Limb (tissue), 2 donors: Measurements from ENCODE around the gene OR51G1.
"Not testable (repeated sequence)": the region's sequence is repeated elsewhere in the genome, so short reads cannot be mapped to it uniquely, and the experiment has no call there.

Experiments
- DNase-seq, 2 donors: peaks; one replicate each; pipeline ENCODE4 v3.0.0-alpha.2; 2016; ENCODE audit errors: extremely low spot score in 2 of 2

The OR51G1 gene

DNA sequence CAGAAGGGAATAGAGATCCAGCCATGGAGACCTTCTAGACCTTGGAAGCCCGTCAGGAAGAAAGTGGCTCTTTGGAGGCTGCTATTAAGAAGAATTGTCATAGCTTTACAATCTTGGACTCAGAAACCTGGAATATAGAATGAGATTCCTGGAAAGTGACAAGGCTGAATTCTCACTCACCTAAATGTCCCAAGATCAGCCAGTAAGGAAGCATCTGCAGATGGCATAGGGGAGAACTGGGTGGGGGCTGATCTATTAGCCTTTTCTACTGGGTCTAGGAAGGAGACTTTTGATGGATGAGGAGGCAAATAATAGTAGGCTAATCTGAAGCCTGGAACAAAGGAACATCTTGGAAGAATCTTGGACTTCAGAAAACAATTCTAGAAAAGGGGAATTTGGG is at the start of gene OR51G1:
OR51G1 (minus strand) TSS at position 101 of the 400 bp plus-strand sequence; CDS start at position 101, 0 bp downstream.
- DNase-seq, result no peak

DNA sequence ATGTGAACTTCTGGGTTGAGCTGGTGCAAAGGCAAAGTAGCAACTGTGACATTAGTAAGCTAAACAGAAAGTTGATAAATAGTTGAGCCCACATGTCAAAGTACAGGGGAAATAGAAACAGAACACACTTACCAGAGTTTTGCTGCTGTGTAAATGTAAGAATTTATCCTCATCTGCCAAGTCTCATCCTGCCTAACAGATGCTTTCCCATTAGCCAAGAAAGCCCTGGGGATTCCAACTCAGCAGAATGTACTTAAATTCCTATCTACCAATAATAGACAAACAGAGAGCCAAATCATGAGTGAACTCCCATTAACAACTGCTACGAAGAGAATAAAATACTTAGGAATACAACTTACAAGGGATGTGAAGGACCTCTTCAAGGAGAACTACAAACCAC is 38.7 kb upstream of the OR51G1 start:
- DNase-seq, result peak in 1 of 2 donors; percentile 17

DNA sequence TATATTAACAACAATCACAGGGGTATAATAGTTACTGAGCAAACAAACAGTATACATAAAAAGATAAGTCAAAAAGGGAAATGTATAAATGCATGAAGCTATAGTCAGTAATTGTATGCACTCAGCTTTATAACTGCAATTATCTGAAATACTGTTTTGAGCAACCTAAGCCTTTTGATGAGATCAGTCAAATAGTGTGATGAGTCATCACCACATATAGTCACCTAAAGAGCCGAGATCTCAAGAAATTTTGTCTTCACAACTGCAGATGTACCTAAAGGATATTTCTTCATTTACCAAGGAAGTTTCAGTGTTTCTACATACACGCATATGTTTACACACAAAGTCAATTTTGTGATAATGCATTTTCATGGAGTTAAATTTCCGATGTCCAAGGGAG is 36.7 kb upstream of the OR51G1 start:
- DNase-seq, result no peak

DNA sequence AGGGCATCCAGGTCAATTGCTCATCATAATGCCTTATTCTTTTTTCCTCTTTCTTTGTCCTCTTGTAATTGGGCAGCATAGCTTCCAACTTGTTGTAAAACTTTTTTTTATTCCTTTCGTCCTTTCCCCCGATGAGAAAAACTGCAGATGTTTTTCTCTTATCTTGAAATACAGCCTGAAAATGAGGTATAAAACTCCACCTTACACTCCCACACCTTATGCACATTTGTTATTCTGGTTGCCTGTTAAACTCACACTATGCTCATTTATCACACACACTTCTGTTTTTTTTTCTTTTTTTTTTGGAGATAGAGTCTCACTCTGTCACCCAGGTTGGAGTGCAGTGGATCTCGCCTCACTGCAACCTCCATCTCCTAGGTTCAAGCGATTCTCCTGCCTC is 33.3 kb upstream of the OR51G1 start:
- no peak for DNase-seq

DNA sequence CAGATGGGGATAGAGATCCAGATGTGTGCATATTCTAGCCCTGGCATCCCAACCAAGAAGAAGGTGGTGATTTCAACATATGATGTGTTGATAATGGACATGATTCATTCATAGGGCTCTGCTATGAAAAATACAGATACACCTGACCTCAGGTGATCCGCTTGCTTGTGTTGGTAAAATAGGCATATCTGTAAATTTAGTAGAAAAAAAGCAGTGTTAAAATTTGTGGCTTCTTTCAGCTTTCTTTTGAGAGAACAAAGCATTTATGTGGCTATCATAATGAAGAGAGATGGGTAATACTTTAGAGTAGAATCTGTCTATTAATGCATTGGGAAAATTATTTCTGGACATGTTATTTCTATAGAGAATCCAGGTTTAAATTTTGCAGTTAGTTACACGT is 31.5 kb upstream of the OR51G1 start, which contains the start of gene OR51A2:
OR51A2 (minus strand) TSS at position 101 of the 400 bp plus-strand sequence; CDS start at position 101, 0 bp downstream.
- DNase-seq, result not testable (repeated sequence)

GRCh38 chr11:4947505-4947904 is 23.4 kb upstream of the OR51G1 start, which contains the start of gene OR51A4:
Gene OR51A4 (minus strand): TSS chr11:4947605. CDS start chr11:4947100, 505 bp downstream.
- DNase-seq, result no peak

- no peak for DNase-seq
These were observed 12.6 kb upstream of the OR51G1 start for GRCh38 chr11:4936745-4937144.

- DNase-seq, result no peak
These were observed 8.6 kb upstream of the OR51G1 start for GRCh38 chr11:4932751-4933150.

DNA sequence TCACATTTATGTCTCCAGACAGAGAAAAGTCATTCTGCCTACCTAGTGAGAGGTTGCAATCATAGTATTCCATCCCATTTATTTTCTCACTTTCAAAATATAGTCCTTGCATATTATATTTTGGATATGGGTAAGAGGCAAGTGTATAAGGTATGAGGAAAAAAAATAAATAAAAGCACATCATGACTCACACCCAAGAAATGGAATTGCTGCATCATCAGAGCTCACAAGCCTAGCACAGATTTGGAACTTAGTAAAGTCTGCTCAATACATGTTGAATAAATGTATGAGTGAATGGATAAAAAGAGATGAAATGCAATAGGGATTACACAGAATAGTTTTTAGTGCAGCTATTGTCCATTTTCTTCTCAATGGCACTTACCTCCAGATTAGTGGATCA is 2.5 kb upstream of the OR51G1 start:
- no peak for DNase-seq

GRCh38 chr11:4922304-4922703 is 1.8 kb downstream of the OR51G1 start:
- DNase-seq, result no peak

DNA sequence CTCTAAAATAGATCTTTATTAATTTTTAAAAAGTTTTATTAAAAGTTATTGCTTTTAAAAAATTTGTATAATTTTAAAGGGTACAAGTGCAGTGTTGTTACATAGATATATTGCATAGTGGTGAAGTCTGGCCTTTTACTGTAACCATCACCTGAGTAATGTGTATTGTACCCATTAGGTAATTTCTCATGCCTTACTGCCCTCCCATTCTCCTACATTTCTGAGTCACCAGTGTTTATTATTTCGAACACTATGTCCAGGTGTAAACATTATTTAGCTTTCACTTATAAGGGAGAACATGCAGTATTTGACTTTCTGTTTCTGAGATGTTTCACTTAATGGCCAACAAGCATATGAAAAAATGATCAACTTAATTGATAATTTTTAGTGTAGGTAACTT is 2.3 kb downstream of the OR51G1 start:
- no peak for DNase-seq

GRCh38 chr11:4919250-4919649 is 4.9 kb downstream of the OR51G1 start, which contains the start of gene OR51G2:
Gene OR51G2 (minus strand): TSS chr11:4919350. CDS start chr11:4915663, 3,687 bp downstream.
- DNase-seq, result no peak

GRCh38 chr11:4916581-4916980 is 7.6 kb downstream of the OR51G1 start:
- no peak for DNase-seq

DNA sequence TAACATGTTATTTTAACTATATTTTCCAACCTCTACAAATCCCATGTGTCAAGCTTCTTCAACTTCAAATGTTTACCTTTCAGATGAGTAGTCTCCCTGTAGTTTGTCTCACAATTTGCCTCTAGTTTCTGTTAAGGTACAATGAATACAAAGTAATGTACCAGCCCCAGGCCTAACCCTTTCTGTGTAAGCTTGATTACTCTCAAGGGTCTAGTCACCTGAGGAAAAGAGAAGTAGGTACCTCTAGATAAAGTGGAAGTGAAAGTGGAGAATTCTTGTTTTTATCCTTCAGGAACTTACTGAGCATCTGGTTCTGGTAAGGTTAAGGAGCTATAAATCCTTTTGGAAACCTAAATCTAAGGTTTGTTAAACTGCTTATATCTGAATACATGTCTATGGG is 20.7 kb downstream of the OR51G1 start, which contains the start of gene OR51A7:
OR51A7 (plus strand) TSS at position 300 of the 400 bp plus-strand sequence. CDS start 3,587 bp downstream, outside the sequence.
- DNase-seq, result no peak

DNA sequence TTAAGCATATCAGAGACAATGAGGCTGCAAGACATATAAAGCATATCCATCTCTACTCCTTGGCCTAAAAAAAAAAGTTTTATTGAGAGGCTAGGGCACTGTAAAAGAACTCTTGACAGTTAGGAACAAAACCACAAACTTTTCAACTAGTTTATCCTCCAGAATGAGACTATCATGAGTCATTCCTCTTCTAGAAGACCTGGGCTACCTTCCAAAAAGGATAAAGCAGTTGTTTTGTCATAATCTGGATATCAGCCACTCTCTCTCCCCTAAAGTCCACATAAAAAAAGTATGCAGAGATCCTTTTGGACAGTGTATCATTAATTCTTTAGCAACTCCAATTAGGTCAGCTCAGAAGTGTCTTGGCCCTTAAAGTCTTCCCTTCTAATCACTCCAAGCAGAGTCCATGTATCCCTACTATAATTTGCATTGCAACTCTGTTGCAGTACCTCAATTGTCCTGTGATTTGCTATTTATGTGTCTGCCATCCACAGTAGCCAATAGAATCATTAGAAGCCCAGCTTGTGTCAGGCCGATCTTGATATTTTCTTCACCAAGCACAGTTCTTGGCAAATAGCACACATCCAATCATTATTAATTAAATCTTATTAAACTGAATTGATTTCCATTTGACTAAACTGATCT is 32.0 kb downstream of the OR51G1 start:
- peak in 1 of 2 donors; percentile 19 for DNase-seq

GRCh38 chr11:4890279-4890678 is 33.9 kb downstream of the OR51G1 start:
- DNase-seq, result no peak

GRCh38 chr11:4887591-4887990 is 36.5 kb downstream of the OR51G1 start:
- DNase-seq, result no peak

DNA sequence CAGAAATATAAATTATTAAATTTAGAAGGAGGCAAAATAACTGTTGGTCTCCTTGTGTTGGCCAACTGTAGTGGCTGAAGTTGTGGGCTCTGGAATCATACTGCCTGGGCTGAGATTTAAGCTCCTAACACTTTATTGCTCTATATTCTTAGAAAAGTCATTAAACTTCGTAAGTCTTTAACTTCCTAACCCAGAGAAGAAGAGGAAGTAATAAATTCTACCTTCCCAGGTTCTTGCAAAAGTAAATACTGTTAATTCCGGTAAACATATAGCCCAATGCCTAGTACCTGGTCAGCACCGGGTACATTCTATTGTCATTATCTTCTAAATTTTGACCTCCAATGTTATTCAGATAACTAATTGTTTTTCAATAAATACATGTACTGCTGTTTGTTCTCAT is 38.0 kb downstream of the OR51G1 start:
- DNase-seq, result no peak

DNA sequence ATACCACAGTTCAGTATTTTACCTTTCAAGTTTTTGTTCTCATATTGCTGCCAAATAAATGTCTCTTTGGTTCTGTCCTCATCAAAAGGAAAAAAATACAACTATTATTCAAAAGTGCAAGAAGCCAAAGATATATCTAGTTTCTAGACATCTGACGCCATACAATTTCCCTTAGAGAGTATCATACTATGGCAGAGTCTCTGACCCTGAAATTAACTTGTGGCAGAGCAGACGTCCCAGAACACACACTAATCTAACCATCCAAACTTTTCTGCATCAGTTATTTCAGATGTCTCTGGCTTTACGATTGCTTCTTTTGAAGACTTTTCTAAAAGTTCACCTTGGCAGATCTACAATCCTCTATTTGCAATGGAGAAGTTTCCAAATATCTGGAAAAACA is 39.8 kb downstream of the OR51G1 start:
- DNase-seq, result peak in 1 of 2 donors; percentile 44

DNA sequence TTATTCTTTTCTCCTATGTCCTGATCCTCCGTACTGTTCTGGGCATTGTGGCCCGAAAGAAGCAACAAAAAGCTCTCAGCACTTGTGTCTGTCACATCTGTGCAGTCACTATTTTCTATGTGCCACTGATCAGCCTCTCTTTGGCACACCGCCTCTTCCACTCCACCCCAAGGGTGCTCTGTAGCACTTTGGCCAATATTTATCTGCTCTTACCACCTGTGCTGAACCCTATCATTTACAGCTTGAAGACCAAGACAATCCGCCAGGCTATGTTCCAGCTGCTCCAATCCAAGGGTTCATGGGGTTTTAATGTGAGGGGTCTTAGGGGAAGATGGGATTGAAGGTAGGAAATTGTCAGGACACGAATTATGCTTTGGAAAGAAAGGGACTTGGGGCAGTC is 41.6 kb downstream of the OR51G1 start:
- DNase-seq, result no peak

DNA sequence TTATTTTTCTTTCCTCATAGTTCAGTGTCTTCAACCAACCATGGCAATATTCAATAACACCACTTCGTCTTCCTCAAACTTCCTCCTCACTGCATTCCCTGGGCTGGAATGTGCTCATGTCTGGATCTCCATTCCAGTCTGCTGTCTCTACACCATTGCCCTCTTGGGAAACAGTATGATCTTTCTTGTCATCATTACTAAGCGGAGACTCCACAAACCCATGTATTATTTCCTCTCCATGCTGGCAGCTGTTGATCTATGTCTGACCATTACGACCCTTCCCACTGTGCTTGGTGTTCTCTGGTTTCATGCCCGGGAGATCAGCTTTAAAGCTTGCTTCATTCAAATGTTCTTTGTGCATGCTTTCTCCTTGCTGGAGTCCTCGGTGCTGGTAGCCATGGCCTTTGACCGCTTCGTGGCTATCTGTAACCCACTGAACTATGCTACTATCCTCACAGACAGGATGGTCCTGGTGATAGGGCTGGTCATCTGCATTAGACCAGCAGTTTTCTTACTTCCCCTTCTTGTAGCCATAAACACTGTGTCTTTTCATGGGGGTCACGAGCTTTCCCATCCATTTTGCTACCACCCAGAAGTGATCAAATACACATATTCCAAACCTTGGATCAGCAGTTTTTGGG is 42.2 kb downstream of the OR51G1 start, which contains the start of gene OR51T1:
OR51T1 (plus strand) TSS at position 41 of the 641 bp plus-strand sequence; CDS start at position 41, 0 bp downstream.
- DNase-seq, result peak in 1 of 2 donors; percentile 20

DNA sequence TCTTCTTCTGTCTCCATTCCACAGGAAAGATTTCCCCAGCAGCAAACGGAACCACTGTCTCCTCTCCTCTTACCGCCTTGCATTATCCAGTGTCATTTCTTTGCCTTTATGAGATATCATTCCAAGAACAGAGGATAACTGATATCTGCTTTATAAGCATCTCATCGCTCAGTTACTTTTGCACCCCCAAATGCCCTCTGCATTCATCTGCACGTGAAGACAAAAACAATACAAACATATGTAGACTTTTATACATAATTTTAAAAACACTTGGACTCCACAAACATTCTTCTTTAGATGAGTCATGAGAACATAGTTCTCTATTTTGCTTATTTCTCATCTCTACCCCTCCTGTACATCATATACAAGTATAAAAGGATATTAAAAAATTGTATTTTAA is 43.0 kb downstream of the OR51G1 start:
- DNase-seq, result no peak
